NCI-H1694 (cell line): Measurements from ENCODE around the gene TTL.

ENCODE experiments used
- DNase-seq: peaks from one replicate; lab custom pipeline; 2025; lab: John Stamatoyannopoulos, UW

The TTL gene

GRCh38 chr2:112583497-112584133, 101.7 kb downstream of the TTL start:
- no peak for DNase-seq

DNA sequence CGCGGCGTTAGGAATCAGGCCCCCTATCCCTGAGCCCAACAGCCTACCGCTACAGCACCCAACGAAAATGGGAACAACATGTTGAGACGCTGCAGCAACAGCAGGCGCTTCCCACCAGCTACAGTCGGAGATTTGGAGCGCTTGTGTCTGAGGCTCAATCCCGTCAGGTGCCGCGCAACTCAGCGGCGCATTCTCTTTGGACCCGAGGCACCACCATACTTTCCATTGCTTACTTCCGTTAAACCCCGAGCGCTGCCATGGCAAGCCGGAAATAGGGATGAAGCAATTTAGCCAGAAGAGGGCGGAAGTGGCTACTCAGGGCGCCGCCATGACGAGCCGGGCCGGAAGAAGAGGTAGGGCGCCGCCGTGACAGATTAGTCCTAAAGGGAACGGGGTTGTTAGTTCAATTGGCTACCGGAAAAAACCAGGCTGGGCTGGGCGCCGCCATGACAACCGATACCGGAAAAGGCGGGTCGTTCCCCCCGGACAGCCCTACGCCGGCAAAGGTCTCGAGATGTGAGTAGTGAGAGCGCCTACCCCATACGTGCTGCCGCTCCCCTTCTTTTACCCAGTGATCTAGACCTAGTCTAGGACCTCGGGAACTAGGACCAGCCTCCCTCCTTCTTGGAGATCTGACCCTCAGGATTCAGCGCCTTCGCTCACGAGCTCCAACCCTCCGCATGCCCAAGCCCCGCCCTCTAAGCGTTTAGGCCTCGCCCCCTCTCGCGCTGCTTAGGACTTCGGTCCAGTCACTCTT, 102.4 kb downstream of the TTL start, which contains the start of gene CHCHD5:
CHCHD5 (plus strand) TSS at position 476 of the 757 bp plus-strand sequence; CDS start at position 515, 39 bp downstream.
- DNase-seq: peak; percentile 96

DNA sequence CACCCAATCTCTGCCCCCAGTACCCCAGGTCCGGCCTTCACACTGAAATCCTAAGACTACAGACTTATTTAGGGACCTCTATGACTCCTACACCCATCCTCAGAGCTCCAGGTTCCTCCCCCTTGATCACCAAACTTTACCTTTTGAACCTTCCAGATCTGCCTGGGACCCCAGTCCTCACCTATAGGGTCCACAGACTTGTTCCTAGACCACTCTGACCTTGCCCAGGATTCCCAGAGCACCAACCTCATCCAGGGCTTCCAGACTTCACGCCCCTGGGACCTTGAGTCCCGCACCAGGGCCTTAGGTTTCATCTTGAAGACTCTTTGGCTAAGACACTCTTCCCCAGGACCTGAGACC, 102.9 kb downstream of the TTL start:
- no peak for DNase-seq

DNA sequence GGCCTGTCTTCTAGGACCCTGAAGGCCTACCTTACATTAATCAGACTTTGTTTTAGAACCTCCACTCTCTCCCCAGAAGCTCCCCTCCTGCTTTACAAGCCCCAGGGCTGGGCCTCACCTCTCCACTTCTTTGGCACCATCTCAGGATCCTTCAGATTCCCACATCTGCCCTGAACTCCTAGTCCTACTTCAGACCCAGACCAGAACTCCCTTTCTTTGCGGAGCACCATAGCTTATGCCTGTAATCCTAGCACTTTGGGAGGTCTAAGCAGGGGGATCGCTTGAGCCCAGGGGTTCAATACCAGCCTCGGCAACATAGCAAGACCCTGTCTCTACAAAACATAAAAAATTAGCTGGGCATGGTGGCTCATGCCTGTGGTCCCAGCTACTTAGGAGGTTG, 103.4 kb downstream of the TTL start:
- no peak for DNase-seq

DNA sequence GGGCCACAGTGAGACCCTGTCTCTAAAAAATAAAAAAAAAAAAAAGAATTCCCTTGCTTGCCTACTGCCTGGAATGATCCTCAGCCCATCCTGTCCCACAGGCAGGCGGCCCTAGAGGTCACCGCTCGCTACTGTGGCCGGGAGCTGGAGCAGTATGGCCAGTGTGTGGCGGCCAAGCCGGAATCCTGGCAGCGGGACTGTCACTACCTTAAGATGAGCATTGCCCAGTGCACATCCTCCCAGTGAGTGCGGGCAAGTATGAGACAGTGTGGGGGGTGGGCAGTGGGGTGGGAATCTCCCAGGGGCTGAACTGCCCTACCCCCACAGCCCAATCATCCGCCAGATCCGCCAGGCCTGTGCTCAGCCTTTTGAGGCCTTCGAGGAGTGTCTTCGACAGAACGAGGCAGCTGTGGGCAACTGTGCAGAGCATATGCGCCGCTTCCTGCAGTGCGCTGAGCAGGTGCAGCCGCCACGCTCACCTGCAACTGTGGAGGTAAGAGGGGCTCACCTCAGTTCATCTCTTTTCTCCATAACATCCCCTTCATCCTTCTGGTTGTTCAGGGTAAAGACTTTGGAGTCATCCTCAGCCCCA, 104.0 kb downstream of the TTL start:
- DNase-seq: no peak

- no peak for DNase-seq
Measured at GRCh38 chr2:112588611-112589045, 106.7 kb downstream of the TTL start.
